ENCODE results near the gene GAS2. TPM values are rescaled to one million over a fixed set of nuclear protein-coding genes. Genes with fewer than 3 reads are reported as not detected.

Gene GAS2
- total and polyA plus RNA-seq, 9 of the 15 experiments (the other 6 are each of a cell fraction or from before 2014, with no cell fraction given): 0.77 to 1.9 (median 1.1) TPM

DNA sequence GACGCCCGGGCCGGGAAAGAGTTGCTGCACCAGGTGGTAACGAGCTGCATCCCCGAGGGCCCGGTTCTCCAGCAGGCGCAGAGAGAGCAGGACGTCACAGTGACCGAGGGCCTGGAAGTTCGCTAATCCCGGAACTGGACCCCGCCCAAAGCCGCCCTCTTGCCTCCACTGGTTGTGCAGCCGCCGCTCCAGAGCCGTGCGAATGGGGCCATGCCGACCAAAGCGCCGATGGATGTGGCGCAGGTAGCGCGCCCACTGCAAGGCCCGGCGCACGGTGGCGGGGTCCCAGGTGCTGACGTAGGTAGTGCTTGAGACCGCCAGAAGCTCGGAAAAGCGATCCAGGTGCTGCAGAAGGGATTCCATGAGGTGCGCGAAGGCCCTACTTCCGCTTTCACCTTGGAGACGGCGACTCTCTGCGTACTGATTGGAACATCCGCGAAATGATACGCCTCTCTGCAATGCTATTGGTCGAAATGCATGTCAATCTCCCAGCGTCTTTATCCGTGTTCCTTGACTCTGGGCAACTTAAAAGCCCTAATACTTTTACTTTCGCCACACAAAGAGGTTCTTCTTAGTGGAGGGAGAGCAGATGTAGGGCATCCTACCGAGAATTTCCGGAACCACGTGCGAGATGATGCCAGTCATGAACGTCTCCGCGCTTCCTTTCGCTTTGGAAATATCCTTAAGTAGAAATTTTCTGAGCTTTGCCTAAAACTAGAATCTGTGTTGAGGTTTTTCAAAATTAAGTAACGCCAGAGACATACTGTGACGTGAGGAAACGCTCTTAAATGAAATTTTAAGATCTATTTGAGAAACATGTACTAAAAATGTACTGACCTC is 40.7 kb upstream of the GAS2 start, which contains the start of gene FANCF (continued):
- TF ChIP-seq, protein P1, sequence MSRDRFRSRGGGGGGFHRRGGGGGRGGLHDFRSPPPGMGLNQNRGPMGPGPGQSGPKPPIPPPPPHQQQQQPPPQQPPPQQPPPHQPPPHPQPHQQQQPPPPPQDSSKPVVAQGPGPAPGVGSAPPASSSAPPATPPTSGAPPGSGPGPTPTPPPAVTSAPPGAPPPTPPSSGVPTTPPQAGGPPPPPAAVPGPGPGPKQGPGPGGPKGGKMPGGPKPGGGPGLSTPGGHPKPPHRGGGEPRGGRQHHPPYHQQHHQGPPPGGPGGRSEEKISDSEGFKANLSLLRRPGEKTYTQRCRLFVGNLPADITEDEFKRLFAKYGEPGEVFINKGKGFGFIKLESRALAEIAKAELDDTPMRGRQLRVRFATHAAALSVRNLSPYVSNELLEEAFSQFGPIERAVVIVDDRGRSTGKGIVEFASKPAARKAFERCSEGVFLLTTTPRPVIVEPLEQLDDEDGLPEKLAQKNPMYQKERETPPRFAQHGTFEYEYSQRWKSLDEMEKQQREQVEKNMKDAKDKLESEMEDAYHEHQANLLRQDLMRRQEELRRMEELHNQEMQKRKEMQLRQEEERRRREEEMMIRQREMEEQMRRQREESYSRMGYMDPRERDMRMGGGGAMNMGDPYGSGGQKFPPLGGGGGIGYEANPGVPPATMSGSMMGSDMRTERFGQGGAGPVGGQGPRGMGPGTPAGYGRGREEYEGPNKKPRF (IDR thresholded peaks at IDR 0.05; ENCODE audit: low read depth, low read length): no peak
- TF ChIP-seq, protein P2, sequence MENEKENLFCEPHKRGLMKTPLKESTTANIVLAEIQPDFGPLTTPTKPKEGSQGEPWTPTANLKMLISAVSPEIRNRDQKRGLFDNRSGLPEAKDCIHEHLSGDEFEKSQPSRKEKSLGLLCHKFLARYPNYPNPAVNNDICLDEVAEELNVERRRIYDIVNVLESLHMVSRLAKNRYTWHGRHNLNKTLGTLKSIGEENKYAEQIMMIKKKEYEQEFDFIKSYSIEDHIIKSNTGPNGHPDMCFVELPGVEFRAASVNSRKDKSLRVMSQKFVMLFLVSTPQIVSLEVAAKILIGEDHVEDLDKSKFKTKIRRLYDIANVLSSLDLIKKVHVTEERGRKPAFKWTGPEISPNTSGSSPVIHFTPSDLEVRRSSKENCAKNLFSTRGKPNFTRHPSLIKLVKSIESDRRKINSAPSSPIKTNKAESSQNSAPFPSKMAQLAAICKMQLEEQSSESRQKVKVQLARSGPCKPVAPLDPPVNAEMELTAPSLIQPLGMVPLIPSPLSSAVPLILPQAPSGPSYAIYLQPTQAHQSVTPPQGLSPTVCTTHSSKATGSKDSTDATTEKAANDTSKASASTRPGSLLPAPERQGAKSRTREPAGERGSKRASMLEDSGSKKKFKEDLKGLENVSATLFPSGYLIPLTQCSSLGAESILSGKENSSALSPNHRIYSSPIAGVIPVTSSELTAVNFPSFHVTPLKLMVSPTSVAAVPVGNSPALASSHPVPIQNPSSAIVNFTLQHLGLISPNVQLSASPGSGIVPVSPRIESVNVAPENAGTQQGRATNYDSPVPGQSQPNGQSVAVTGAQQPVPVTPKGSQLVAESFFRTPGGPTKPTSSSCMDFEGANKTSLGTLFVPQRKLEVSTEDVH (IDR thresholded peaks at IDR 0.05; ENCODE audit: low read depth, partially characterized antibody): peak; percentile 77
- no peak; a peak in 1 of 4 replicates for TF ChIP-seq CSDE1 (IDR thresholded peaks at IDR 0.05)
- TF ChIP-seq, protein P3, sequence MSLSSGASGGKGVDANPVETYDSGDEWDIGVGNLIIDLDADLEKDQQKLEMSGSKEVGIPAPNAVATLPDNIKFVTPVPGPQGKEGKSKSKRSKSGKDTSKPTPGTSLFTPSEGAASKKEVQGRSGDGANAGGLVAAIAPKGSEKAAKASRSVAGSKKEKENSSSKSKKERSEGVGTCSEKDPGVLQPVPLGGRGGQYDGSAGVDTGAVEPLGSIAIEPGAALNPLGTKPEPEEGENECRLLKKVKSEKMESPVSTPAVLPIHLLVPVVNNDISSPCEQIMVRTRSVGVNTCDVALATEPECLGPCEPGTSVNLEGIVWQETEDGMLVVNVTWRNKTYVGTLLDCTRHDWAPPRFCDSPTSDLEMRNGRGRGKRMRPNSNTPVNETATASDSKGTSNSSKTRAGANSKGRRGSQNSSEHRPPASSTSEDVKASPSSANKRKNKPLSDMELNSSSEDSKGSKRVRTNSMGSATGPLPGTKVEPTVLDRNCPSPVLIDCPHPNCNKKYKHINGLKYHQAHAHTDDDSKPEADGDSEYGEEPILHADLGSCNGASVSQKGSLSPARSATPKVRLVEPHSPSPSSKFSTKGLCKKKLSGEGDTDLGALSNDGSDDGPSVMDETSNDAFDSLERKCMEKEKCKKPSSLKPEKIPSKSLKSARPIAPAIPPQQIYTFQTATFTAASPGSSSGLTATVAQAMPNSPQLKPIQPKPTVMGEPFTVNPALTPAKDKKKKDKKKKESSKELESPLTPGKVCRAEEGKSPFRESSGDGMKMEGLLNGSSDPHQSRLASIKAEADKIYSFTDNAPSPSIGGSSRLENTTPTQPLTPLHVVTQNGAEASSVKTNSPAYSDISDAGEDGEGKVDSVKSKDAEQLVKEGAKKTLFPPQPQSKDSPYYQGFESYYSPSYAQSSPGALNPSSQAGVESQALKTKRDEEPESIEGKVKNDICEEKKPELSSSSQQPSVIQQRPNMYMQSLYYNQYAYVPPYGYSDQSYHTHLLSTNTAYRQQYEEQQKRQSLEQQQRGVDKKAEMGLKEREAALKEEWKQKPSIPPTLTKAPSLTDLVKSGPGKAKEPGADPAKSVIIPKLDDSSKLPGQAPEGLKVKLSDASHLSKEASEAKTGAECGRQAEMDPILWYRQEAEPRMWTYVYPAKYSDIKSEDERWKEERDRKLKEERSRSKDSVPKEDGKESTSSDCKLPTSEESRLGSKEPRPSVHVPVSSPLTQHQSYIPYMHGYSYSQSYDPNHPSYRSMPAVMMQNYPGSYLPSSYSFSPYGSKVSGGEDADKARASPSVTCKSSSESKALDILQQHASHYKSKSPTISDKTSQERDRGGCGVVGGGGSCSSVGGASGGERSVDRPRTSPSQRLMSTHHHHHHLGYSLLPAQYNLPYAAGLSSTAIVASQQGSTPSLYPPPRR (CRISPR knock-in tag; IDR thresholded peaks at IDR 0.05; ENCODE audit: borderline replicate concordance): no peak
- TF ChIP-seq, protein P4, sequence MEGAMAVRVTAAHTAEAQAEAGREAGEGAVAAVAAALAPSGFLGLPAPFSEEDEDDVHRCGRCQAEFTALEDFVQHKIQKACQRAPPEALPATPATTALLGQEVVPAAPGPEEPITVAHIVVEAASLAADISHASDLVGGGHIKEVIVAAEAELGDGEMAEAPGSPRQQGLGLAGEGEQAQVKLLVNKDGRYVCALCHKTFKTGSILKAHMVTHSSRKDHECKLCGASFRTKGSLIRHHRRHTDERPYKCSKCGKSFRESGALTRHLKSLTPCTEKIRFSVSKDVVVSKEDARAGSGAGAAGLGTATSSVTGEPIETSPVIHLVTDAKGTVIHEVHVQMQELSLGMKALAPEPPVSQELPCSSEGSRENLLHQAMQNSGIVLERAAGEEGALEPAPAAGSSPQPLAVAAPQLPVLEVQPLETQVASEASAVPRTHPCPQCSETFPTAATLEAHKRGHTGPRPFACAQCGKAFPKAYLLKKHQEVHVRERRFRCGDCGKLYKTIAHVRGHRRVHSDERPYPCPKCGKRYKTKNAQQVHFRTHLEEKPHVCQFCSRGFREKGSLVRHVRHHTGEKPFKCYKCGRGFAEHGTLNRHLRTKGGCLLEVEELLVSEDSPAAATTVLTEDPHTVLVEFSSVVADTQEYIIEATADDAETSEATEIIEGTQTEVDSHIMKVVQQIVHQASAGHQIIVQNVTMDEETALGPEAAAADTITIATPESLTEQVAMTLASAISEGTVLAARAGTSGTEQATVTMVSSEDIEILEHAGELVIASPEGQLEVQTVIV (CRISPR knock-in tag; IDR thresholded peaks at IDR 0.05; ENCODE audit: borderline replicate concordance): no peak
- TF ChIP-seq CBX1 (IDR thresholded peaks at IDR 0.05; ENCODE audit: low read depth): 0 out of 2 replicates have a peak, but pooled peaks have one; percentile 44
- TF ChIP-seq TEAD1 (CRISPR knock-in tag; IDR thresholded peaks at IDR 0.05): peak in 1 of 2 experiments; percentile 79; a peak in 1 of 4 replicates
- no peak for TF ChIP-seq NONO (IDR thresholded peaks at IDR 0.05; ENCODE audit: low read depth in 2 of 2, low read length in 1 of 2)
- TF ChIP-seq ADNP (tag; IDR thresholded peaks at IDR 0.05): no peak
- no peak for TF ChIP-seq MTF1 (CRISPR knock-in tag; IDR thresholded peaks at IDR 0.05; ENCODE audit: borderline replicate concordance)
- no peak for TF ChIP-seq IRF2 (CRISPR knock-in tag; IDR thresholded peaks at IDR 0.05)
- TF ChIP-seq NEUROD1 (IDR thresholded peaks at IDR 0.05; ENCODE audit: borderline replicate concordance, low read depth, low read length, partially characterized antibody): peak; percentile 91
- no peak for TF ChIP-seq ZKSCAN1 (IDR thresholded peaks at IDR 0.05; ENCODE audit: low read depth, low read length)
- TF ChIP-seq ZNF77 (CRISPR knock-in tag; IDR thresholded peaks at IDR 0.05): no peak

Data from K562 (cell line).